Fibroblast of lung (primary cell): ENCODE data around the gene HAO1. TPM values are rescaled to one million over a fixed set of nuclear protein-coding genes. Genes with fewer than 3 reads are reported as not detected.
"Not testable (repeated sequence)": the region's sequence is repeated elsewhere in the genome, so short reads cannot be mapped to it uniquely, and the experiment has no call there.

Experiments used
- DNase-seq, 2 donors: peaks; one replicate each; pipeline versions ENCODE4 v3.0.0 to v3.0.0-alpha.2; 2010; ENCODE audit warnings: low read depth in 2 of 2
- H2AFZ ChIP-seq: 2 replicates; pipeline ENCODE4 v1.5.1; 2012; ENCODE audit warnings: low read length, control low read depth, inconsistent platforms
- H3K27ac ChIP-seq: 2 replicates; pipeline ENCODE4 v1.5.1; 2011; ENCODE audit warnings: low read length, control low read depth; ENCODE audit not compliant: insufficient read depth
- H3K27me3 ChIP-seq: 2 replicates; pipeline ENCODE4 v1.5.1; 2011; ENCODE audit warnings: mild to moderate bottlenecking, low read length; ENCODE audit not compliant: control insufficient read depth, insufficient read depth
- H3K36me3 ChIP-seq: 2 replicates; pipeline ENCODE4 v1.5.1; 2011; ENCODE audit warnings: low read length; ENCODE audit not compliant: control insufficient read depth, insufficient read depth
- H3K4me1 ChIP-seq: 2 replicates; pipeline ENCODE4 v1.5.1; 2011; ENCODE audit warnings: low read length; ENCODE audit not compliant: control insufficient read depth, insufficient read depth; ENCODE audit errors: extremely low read depth
- H3K4me2 ChIP-seq: 2 replicates; pipeline ENCODE4 v1.5.1; 2011; ENCODE audit warnings: low read length, control low read depth; ENCODE audit not compliant: insufficient read depth; ENCODE audit errors: extremely low read depth
- H3K4me3 ChIP-seq, 4 experiments: fragments of 200-600 bp in 1 of 4; sonication (generic) in 1 of 4; replicated peaks in 1 of 4; 2 replicates each; pipeline ENCODE4 v1.5.1; 2011 to 2016; ENCODE audit warnings: low read length in 4 of 4, low read depth in 3 of 4, mild to moderate bottlenecking in 3 of 4, control low read depth in 2 of 4, inconsistent platforms in 1 of 4, mixed read lengths in 1 of 4; ENCODE audit not compliant: insufficient read depth in 1 of 4; ENCODE audit errors: control extremely low read depth in 1 of 4
- H3K79me2 ChIP-seq: 2 replicates; pipeline ENCODE4 v1.5.1; 2012; ENCODE audit warnings: mild to moderate bottlenecking, low read length, inconsistent platforms; ENCODE audit not compliant: control insufficient read depth, insufficient read depth
- H3K9ac ChIP-seq: 2 replicates; pipeline ENCODE4 v1.5.1; 2011; ENCODE audit warnings: mild to moderate bottlenecking, low read length, control low read depth; ENCODE audit not compliant: insufficient read depth
- H3K9me3 ChIP-seq: 2 replicates; pipeline ENCODE4 v1.5.1; 2012; ENCODE audit warnings: low read depth, low read length; ENCODE audit not compliant: control insufficient read depth, insufficient read depth
- H4K20me1 ChIP-seq: 2 replicates; pipeline ENCODE4 v1.5.1; 2011; ENCODE audit warnings: low read length; ENCODE audit not compliant: control insufficient read depth, insufficient read depth; ENCODE audit errors: extremely low read depth
- EZH2 ChIP-seq: IDR thresholded peaks from 2 replicates; pipeline ENCODE4 v1.5.1; 2012; ENCODE audit warnings: low read length, control low read depth, mild to moderate bottlenecking; ENCODE audit errors: missing control alignments
- polyA plus RNA-seq, 2 donors: library from polyadenylated mRNA; depleted of rRNA in 1 of 2; stranded (reverse) in 1 of 2; unstranded in 1 of 2; fragments of >200 nt; gene quantifications; 2 replicates each; pipeline ENCODE4 v1.2.1, GENCODE V29; 2011 to 2012; ENCODE audit warnings: missing spikeins in 1 of 2
- total RNA-seq: library from RNA; depleted of rRNA; stranded (reverse); fragments of >200 nt; gene quantifications from 2 replicates; pipeline ENCODE4 v1.2.1, GENCODE V29; 2014
- TF ChIP-seq, protein P1 (sequence below), 2 donors: IDR thresholded peaks in 1 of 2; conservative IDR thresholded peaks in 1 of 2; 1 replicate in 1 of 2; 2 replicates in 1 of 2; pipeline ENCODE4 v1.5.1; 2011 to 2012; ENCODE audit warnings: low read length in 2 of 2, control low read depth in 1 of 2, inconsistent platforms in 1 of 2, low read depth in 1 of 2, mild to moderate bottlenecking in 1 of 2

Gene HAO1
- total and polyA plus RNA-seq, 2 donors (not counting 1 experiment from before 2014, with no cell fraction given) = not detected

- H3K9ac ChIP-seq = no peak overlapping the region
- H3K9me3 ChIP-seq = no peaks in the 10 kb centered on the region
- H4K20me1 ChIP-seq = no peaks in the 10 kb centered on the region
- H2AFZ ChIP-seq = no peak overlapping the region
- no peak overlapping the region for H3K4me3 ChIP-seq
- no peaks in the 10 kb centered on the region for H3K27me3 ChIP-seq
- no peak overlapping the region for H3K27ac ChIP-seq
- H3K36me3 ChIP-seq = no peaks in the 10 kb centered on the region
- no peaks in the 10 kb centered on the region for H3K79me2 ChIP-seq
- no peaks in the 10 kb centered on the region for H3K4me1 ChIP-seq
- no peak for DNase-seq
- no peak overlapping the region for H3K4me2 ChIP-seq
- TF ChIP-seq, protein P1, sequence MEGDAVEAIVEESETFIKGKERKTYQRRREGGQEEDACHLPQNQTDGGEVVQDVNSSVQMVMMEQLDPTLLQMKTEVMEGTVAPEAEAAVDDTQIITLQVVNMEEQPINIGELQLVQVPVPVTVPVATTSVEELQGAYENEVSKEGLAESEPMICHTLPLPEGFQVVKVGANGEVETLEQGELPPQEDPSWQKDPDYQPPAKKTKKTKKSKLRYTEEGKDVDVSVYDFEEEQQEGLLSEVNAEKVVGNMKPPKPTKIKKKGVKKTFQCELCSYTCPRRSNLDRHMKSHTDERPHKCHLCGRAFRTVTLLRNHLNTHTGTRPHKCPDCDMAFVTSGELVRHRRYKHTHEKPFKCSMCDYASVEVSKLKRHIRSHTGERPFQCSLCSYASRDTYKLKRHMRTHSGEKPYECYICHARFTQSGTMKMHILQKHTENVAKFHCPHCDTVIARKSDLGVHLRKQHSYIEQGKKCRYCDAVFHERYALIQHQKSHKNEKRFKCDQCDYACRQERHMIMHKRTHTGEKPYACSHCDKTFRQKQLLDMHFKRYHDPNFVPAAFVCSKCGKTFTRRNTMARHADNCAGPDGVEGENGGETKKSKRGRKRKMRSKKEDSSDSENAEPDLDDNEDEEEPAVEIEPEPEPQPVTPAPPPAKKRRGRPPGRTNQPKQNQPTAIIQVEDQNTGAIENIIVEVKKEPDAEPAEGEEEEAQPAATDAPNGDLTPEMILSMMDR (conservative IDR thresholded peaks at IDR 0.05 in 1 of 2, IDR thresholded peaks at IDR 0.05 in 1 of 2; ENCODE audit: low read depth in 1 of 2, low read length in 2 of 2) = no peak
- TF ChIP-seq EZH2 = no peak
These were observed 19.2 kb upstream of the HAO1 start for GRCh38 chr20:7959484-7959883.

DNA sequence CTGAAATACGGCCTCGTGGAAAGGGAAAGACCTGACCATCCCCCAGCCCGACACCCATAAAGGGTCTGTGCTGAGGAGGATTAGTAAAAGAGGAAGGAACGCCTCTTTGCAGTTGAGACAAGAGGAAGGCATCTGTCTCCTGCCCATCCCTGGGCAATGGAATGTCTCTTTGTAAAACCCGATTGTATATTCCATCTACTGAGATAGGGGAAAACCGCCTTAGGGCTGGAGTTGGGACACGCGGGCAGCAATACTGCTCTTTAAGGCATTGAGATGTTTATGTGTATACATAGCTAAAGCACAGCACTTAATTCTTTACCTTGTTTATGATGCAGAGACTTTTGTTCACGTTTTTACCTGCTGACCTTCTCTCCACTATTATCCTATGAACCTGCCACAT is 16.3 kb upstream of the HAO1 start:
- not testable (repeated sequence) for H3K4me2 ChIP-seq, H3K4me3 ChIP-seq, DNase-seq, H3K27me3 ChIP-seq, H3K36me3 ChIP-seq, H2AFZ ChIP-seq, H3K27ac ChIP-seq, H3K9me3 ChIP-seq, H4K20me1 ChIP-seq, H3K79me2 ChIP-seq, H3K4me1 ChIP-seq, H3K9ac ChIP-seq

DNA sequence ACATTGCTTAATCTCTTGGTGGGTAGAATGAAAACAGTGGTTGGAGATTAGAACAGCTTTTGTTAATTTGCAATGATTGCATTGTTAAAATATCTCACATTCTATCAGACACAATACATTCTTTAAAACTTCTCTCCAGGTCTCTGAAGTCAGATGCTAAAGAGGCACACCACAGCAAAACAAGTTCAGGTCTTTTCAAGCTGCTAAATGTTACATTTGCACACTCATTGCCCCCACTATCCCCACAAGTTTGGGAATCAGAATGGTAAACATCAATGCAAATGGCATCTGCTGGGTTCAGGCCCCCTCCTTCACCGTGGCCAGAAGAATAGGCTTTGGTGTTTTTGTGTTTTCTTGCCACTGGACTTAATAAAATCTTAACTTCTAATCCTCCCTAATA is 10.1 kb upstream of the HAO1 start:
- no peak overlapping the region for H3K27ac ChIP-seq

More for the DNA sequence above, 10.1 kb upstream of the HAO1 start:
- Histone ChIP-seq H3K9me3 (no peaks in the 10 kb centered on the region), H3K36me3 (no peaks in the 10 kb centered on the region), H3K9ac (no peak overlapping the region), H3K79me2 (no peaks in the 10 kb centered on the region), H3K4me1 (no peaks in the 10 kb centered on the region), H4K20me1 (no peaks in the 10 kb centered on the region), H3K4me3 (no peak overlapping the region), H2AFZ (no peak overlapping the region), H3K27me3 (peaks cover 3% of the 10 kb centered on the region), H3K4me2 (no peak overlapping the region)
- DNase-seq = no peak
- TF ChIP-seq, protein P1 (conservative IDR thresholded peaks at IDR 0.05 in 1 of 2, IDR thresholded peaks at IDR 0.05 in 1 of 2; ENCODE audit: low read depth in 1 of 2, low read length in 2 of 2) = no peak
- no peak for TF ChIP-seq EZH2
